IPS-NIHi11 (cell line): ENCODE data around the gene DPF3.

ENCODE experiments used
- DNase-seq: peaks from one replicate; pipeline ENCODE4 v3.0.0; 2012; ENCODE audit warnings: mixed read lengths, low spot score

The DPF3 gene

GRCh38 chr14:72646861-72647528 is 246.9 kb downstream of the DPF3 start:
- no peak for DNase-seq

- no peak for DNase-seq
Observed at GRCh38 chr14:72645706-72646105, 248.2 kb downstream of the DPF3 start.

- no peak for DNase-seq
Observed at GRCh38 chr14:72644758-72645489, 249.0 kb downstream of the DPF3 start.

GRCh38 chr14:72644038-72644437 is 249.9 kb downstream of the DPF3 start:
- no peak for DNase-seq

GRCh38 chr14:72643317-72643801 is 250.5 kb downstream of the DPF3 start:
- DNase-seq = no peak

GRCh38 chr14:72640911-72641485 is 252.9 kb downstream of the DPF3 start:
- DNase-seq = no peak

GRCh38 chr14:72638021-72638420 is 255.9 kb downstream of the DPF3 start:
- no peak for DNase-seq

GRCh38 chr14:72636871-72637270 is 257.0 kb downstream of the DPF3 start:
- DNase-seq = no peak

GRCh38 chr14:72636094-72636493 is 257.8 kb downstream of the DPF3 start:
- DNase-seq = no peak

- DNase-seq = peak; percentile 27
Observed at GRCh38 chr14:72634691-72635616, 258.9 kb downstream of the DPF3 start.

- DNase-seq = no peak
Observed at GRCh38 chr14:72633551-72633950, 260.4 kb downstream of the DPF3 start.

GRCh38 chr14:72632727-72633126 is 261.2 kb downstream of the DPF3 start:
- no peak for DNase-seq

GRCh38 chr14:72631401-72631800 is 262.5 kb downstream of the DPF3 start:
- no peak for DNase-seq

- no peak for DNase-seq
Observed at GRCh38 chr14:72630374-72630773, 263.5 kb downstream of the DPF3 start.

- no peak for DNase-seq
Observed at GRCh38 chr14:72629534-72629933, 264.4 kb downstream of the DPF3 start.

- no peak for DNase-seq
Observed at GRCh38 chr14:72625689-72626088, 268.2 kb downstream of the DPF3 start.

GRCh38 chr14:72621387-72622065 is 272.4 kb downstream of the DPF3 start:
- DNase-seq = peak; percentile 47

GRCh38 chr14:72619881-72620280 is 274.0 kb downstream of the DPF3 start:
- DNase-seq = no peak

GRCh38 chr14:72619111-72619571 is 274.8 kb downstream of the DPF3 start:
- DNase-seq = no peak

- DNase-seq = no peak
Observed at GRCh38 chr14:72618424-72618823, 275.5 kb downstream of the DPF3 start.

- peak; percentile 38 for DNase-seq
Observed at GRCh38 chr14:72617391-72618031, 276.4 kb downstream of the DPF3 start.
